Measurements from ENCODE around the gene GID8. TPM values are rescaled to one million over a fixed set of nuclear protein-coding genes. Genes with fewer than 3 reads are reported as not detected.
A peak's percentile ranks its signal among the peaks of the same experiment; 100 is the strongest.

GID8 gene
- total RNA-seq, 2 experiments from 2014 or later: 39.6 to 46.1 TPM

GRCh38 chr20:62982124-62983075 lies 44.5 kb downstream of the GID8 start:
- no peak overlapping the region for H3K27ac Mint-ChIP-seq
- H3K4me3 ChIP-seq (ENCODE audit: low read length): no peak overlapping the region

GRCh38 chr20:62983210-62983609 lies 45.3 kb downstream of the GID8 start:
- ChIA-PET POLR2A (no interaction called here), CTCF (interaction anchor here (1.3 kb wide), 1 partner anchor 11 kb away, joined by 6 read pairs; no protein-coding TSS in a partner anchor)
- H3K4me3 Mint-ChIP-seq: no peak overlapping the region
- H3K4me1 Mint-ChIP-seq (ENCODE audit: low read depth): peaks cover 27% of the 10 kb centered on the region
- H3K9me3 Mint-ChIP-seq: no peaks in the 10 kb centered on the region
- no peak for ATAC-seq (ENCODE audit: poor library complexity)
- intact Hi-C loops (cut with DNase I, micrococcal nuclease): no loop called here
- no peak for TF ChIP-seq CTCF (IDR thresholded peaks at IDR 0.05)
- peaks cover 46% of the 10 kb centered on the region for H3K27me3 Mint-ChIP-seq
- Histone ChIP-seq H3K4me1 (ENCODE audit: insufficient read depth, low read length) (peaks cover 42% of the 10 kb centered on the region), H3K4me3 (ENCODE audit: low read length) (no peak overlapping the region), H3K36me3 (ENCODE audit: insufficient read depth, low read length) (no peaks in the 10 kb centered on the region), H3K9me3 (ENCODE audit: control insufficient read depth in 1 of 2, insufficient read depth in 1 of 2, low read length in 2 of 2) (peaks cover 0 to 18% of the 10 kb centered on the region in 2 experiments), H3K27me3 (ENCODE audit: control insufficient read depth in 1 of 2, insufficient read depth in 2 of 2, low read length in 2 of 2) (peaks cover 28 to 41% of the 10 kb centered on the region in 2 experiments), H3K27ac (ENCODE audit: low read depth in 1 of 2, low read length in 2 of 2) (no peak overlapping the region)
- no peak overlapping the region for H3K27ac Mint-ChIP-seq
- H3K36me3 Mint-ChIP-seq (ENCODE audit: low read depth): no peaks in the 10 kb centered on the region
- DNase-seq: no peak

More at GRCh38 chr20:62982124-62983075, 44.5 kb downstream of the GID8 start:
- peaks cover 54% of the 10 kb centered on the region for H3K27me3 Mint-ChIP-seq
- no peaks in the 10 kb centered on the region for H3K9me3 Mint-ChIP-seq
- ATAC-seq (ENCODE audit: poor library complexity) (no peak), DNase-seq (peak in 1 of 14 experiments; percentile 19)
- H3K4me1 ChIP-seq (ENCODE audit: insufficient read depth, low read length): peaks cover 50% of the 10 kb centered on the region
- H3K27ac ChIP-seq (ENCODE audit: low read depth in 1 of 2, low read length in 2 of 2): no peak overlapping the region
- intact Hi-C loops (cut with DNase I, micrococcal nuclease): no loop called here
- peaks cover 0 to 18% of the 10 kb centered on the region in 2 experiments for H3K9me3 ChIP-seq (ENCODE audit: control insufficient read depth in 1 of 2, insufficient read depth in 1 of 2, low read length in 2 of 2)
- POLR2A ChIA-PET: interaction anchor here (0.9 kb wide), 1 partner anchor 24 kb away, joined by 3 read pairs; the partner anchor contains the start of gene BHLHE23
- no peak overlapping the region for H3K4me3 Mint-ChIP-seq
- TF ChIP-seq CTCF (IDR thresholded peaks at IDR 0.05): no peak
- H3K4me1 Mint-ChIP-seq (ENCODE audit: low read depth): peaks cover 36% of the 10 kb centered on the region
- peaks cover 31 to 47% of the 10 kb centered on the region in 2 experiments for H3K27me3 ChIP-seq (ENCODE audit: control insufficient read depth in 1 of 2, insufficient read depth in 2 of 2, low read length in 2 of 2)
- H3K36me3 ChIP-seq (ENCODE audit: insufficient read depth, low read length): no peaks in the 10 kb centered on the region
- CTCF ChIA-PET: interaction anchor here (1.3 to 3.9 kb wide), 2 partner anchors 10 to 27 kb away, joined by 6 to 23 read pairs; no protein-coding TSS in a partner anchor
- no peaks in the 10 kb centered on the region for H3K36me3 Mint-ChIP-seq (ENCODE audit: low read depth)

GRCh38 chr20:62984666-62985443 lies 46.9 kb downstream of the GID8 start:
- DNase-seq (no peak), ATAC-seq (ENCODE audit: poor library complexity) (no peak)
- Histone ChIP-seq H3K27me3 (ENCODE audit: control insufficient read depth in 1 of 2, insufficient read depth in 2 of 2, low read length in 2 of 2) (peaks cover 11 to 27% of the 10 kb centered on the region in 2 experiments), H3K4me1 (ENCODE audit: insufficient read depth, low read length) (peaks cover 36% of the 10 kb centered on the region), H3K4me3 (ENCODE audit: low read length) (no peak overlapping the region), H3K27ac (ENCODE audit: low read depth in 1 of 2, low read length in 2 of 2) (no peak overlapping the region), H3K9me3 (ENCODE audit: control insufficient read depth in 1 of 2, insufficient read depth in 1 of 2, low read length in 2 of 2) (peaks cover 0 to 13% of the 10 kb centered on the region in 2 experiments), H3K36me3 (ENCODE audit: insufficient read depth, low read length) (no peaks in the 10 kb centered on the region)
- ChIA-PET CTCF (interaction anchor here (2.5 kb wide), 1 partner anchor 12 kb away, joined by 9 read pairs; no protein-coding TSS in a partner anchor), POLR2A (no interaction called here)
- Mint-ChIP-seq H3K4me1 (ENCODE audit: low read depth) (peaks cover 20% of the 10 kb centered on the region), H3K9me3 (no peaks in the 10 kb centered on the region), H3K36me3 (ENCODE audit: low read depth) (no peaks in the 10 kb centered on the region), H3K27ac (no peak overlapping the region), H3K27me3 (peaks cover 32% of the 10 kb centered on the region), H3K4me3 (no peak overlapping the region)
- intact Hi-C loops (cut with DNase I, micrococcal nuclease): no loop called here
- no peak for TF ChIP-seq CTCF (IDR thresholded peaks at IDR 0.05)

All from CD4-positive, alpha-beta T cell (primary cell).